H1 (cell line): Measurements from ENCODE around the gene CDH11. TPM values are rescaled to one million over a fixed set of nuclear protein-coding genes. Genes with fewer than 3 reads are reported as not detected.

Source experiments
- KDM4A ChIP-seq: IDR thresholded peaks from one replicate; pipeline ENCODE4 v1.7.1; 2012; ENCODE audit warnings: low read depth, mild to moderate bottlenecking, moderate library complexity, low read length, inconsistent platforms; ENCODE audit not compliant: severe bottlenecking
- RFX5 ChIP-seq: IDR thresholded peaks from 2 replicates; pipeline ENCODE4 v1.6.1; 2011; ENCODE audit warnings: low read depth, low read length, improper control_type of control experiment, borderline replicate concordance
- polyA plus RNA-seq, 7 experiments: library from polyadenylated mRNA; depleted of rRNA in 3 of 7; stranded (reverse) in 5 of 7; unstranded in 2 of 7; fragments of >200 nt in 5 of 7; fragments of 200-250 nt in 2 of 7; gene quantifications; 1 replicate in 5 of 7; 2 replicates in 1 of 7; 4 replicates in 1 of 7; pipeline versions ENCODE4 v1.2.1 to v1.2.3, GENCODE V29; 2011 to 2013; ENCODE audit warnings: missing spikeins in 2 of 7, mixed read lengths in 2 of 7
- total RNA-seq: library from RNA; stranded (reverse); fragmentation: NEBNext Ultra II Directional; extraction: Animal tissue kit (Norgen Biotek cat#: 25700); gene quantifications from 2 replicates; pipeline ENCODE4 v1.2.1, GENCODE V29; 2021
- TF ChIP-seq, protein P1 (sequence below): IDR thresholded peaks from 2 replicates; pipeline ENCODE4 v1.6.1; 2011; ENCODE audit warnings: low read length, improper control_type of control experiment

Gene CDH11
- total and polyA plus RNA-seq, 2 of the 8 experiments (the other 6 are each of a cell fraction or from before 2014, with no cell fraction given): 3.3 to 8.4 TPM

DNA sequence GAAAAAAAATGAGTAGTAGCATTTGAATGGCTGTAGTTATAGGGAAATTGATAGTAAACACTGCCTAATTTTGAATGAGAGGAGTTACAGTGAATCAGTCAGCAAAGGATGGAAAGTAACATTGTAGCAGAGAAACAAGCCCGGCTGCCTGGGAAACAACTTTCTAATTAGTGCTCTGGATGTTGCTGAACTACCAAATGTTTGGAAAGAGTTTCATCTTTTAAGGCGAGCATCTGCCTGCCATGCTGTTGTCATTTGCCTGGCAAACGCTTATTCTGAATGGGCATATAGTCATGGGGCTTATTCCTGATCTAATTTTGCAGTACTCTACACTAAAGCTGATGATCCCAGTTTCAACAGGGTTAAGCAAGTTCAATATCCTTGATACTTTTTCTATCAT is 138.6 kb downstream of the CDH11 start (continued):
- TF ChIP-seq, protein P1, sequence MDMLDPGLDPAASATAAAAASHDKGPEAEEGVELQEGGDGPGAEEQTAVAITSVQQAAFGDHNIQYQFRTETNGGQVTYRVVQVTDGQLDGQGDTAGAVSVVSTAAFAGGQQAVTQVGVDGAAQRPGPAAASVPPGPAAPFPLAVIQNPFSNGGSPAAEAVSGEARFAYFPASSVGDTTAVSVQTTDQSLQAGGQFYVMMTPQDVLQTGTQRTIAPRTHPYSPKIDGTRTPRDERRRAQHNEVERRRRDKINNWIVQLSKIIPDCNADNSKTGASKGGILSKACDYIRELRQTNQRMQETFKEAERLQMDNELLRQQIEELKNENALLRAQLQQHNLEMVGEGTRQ: no peak
- no peak for TF ChIP-seq RFX5
- TF ChIP-seq KDM4A: no peak
